ENCODE data around the gene FAM184A. TPM values are rescaled to one million over a fixed set of nuclear protein-coding genes. Genes with fewer than 3 reads are reported as not detected.

FAM184A gene
- total RNA-seq, 2 experiments from 2014 or later, result 7.4 to 8.3 TPM

DNA sequence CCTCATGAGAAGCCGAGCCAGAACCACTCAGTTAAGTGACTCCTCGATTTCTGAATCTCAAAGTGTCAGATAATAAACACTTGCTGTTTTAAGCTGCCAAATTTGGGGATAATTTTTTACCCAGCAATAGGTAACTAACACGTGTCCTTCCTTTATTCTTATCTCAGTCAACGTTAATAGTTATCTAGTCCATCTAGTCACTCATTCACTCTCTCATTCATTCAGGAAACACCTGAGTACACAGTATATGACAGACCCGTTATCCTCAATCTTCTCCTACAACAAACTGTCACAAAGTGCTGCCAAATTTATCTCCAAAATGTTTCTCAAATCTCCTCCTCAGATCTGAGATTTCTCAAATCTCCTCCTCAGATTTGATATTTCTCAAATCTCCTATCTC is 13.1 kb downstream of the FAM184A start:
- Mint-ChIP-seq H3K9me3 (no peaks in the 10 kb centered on the region), H3K36me3 (ENCODE audit: low read depth) (no peaks in the 10 kb centered on the region), H3K4me3 (no peak overlapping the region), H3K27me3 (no peaks in the 10 kb centered on the region), H3K27ac (no peak overlapping the region), H3K4me1 (no peaks in the 10 kb centered on the region)
- no peak for DNase-seq
- ChIA-PET CTCF (interaction anchor here (0.7 kb wide), 1 partner anchor 13 kb away, joined by 3 read pairs; no protein-coding TSS in a partner anchor), POLR2A (no interaction called here)

DNA sequence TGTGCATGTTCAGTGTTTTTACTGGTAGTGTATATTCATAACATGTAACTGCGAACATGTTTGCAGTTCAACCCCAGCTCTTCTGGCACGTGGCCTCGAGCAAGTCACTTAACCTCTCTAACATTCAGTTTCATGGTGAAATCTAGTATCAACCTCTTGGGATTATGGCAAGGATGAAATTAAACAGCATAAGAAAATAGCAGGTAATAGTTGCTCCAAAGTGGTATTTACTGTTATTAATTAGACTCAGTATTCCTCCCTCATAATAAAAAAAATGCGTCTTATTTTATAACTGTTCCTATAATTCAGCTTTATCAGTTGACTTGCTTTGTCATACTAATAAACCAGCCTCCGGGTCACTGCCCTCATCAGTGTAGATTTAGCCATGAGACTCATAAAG is 15.0 kb downstream of the FAM184A start:
- H3K36me3 Mint-ChIP-seq (ENCODE audit: low read depth), result no peaks in the 10 kb centered on the region
- ChIA-PET POLR2A (no interaction called here), CTCF (interaction anchor here (1.4 kb wide), 2 partner anchors 11 to 14 kb away, joined by 4 read pairs; no protein-coding TSS in a partner anchor)
- no peak overlapping the region for H3K27ac Mint-ChIP-seq
- no peaks in the 10 kb centered on the region for H3K9me3 Mint-ChIP-seq
- DNase-seq, result no peak
- no peak overlapping the region for H3K4me3 Mint-ChIP-seq
- no peaks in the 10 kb centered on the region for H3K27me3 Mint-ChIP-seq
- H3K4me1 Mint-ChIP-seq, result peaks cover 2% of the 10 kb centered on the region

DNA sequence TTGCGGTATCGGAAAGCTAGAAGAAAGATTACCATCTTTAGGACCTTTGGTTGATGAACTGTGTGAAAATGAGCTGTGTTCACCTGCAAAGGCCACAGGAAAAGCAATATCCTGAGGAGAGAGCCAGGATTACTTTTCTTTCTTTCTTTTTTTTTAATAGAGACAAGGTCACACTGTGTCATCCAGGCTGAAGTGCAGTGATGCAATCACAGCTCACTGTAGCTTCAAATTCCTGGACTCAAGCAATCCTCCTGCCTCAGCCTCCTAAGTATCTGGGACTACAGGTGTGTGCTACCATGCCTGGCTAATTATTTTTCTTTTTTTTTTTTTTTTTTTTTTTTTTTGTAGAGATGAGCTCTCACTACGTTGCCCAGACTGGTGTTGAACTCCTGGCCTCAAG is 17.2 kb downstream of the FAM184A start:
- ChIA-PET POLR2A (no interaction called here), CTCF (interaction anchor here (1.0 to 1.4 kb wide), 3 partner anchors 9 to 33 kb away, joined by 3 to 4 read pairs (median 3); no protein-coding TSS in a partner anchor)
- H3K36me3 Mint-ChIP-seq (ENCODE audit: low read depth), result no peaks in the 10 kb centered on the region
- H3K27ac Mint-ChIP-seq, result no peak overlapping the region
- H3K4me3 Mint-ChIP-seq, result no peak overlapping the region
- no peaks in the 10 kb centered on the region for H3K9me3 Mint-ChIP-seq
- peaks cover 2% of the 10 kb centered on the region for H3K4me1 Mint-ChIP-seq
- no peak for DNase-seq
- H3K27me3 Mint-ChIP-seq, result no peaks in the 10 kb centered on the region

DNA sequence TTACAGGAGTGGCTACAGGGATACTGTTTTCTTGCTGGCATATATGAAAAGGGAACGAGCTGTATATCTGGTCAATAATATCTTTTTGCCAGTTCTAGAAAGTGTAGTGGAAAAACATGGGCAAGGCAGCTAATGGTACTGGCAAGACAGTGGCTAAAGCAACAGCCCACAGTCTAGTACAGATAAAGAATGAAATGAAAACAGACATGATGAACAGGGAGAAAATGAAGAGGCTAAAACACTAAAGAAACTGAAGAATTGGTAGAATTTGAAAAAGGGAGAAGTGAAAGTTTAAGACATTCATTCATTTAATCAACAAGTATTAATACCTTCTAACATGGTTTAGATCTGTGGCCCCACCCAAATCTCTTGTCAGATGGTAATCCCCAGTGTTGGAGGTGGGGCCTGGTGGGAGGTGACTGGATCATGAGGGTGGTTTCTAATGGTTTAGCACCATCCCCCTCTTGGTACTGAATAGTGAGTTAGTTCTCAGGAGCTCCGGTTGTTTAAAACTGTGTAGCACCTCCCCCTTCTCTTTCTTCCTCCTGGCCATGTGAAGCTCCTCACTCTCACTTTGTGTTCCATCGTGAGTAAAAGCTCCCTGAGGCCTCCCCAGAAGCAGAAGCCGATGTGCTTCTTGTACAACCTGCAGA is 18.1 kb downstream of the FAM184A start:
- ChIA-PET CTCF (interaction anchor here (1.0 to 1.4 kb wide), 3 partner anchors 8 to 34 kb away, joined by 3 to 4 read pairs (median 3); no protein-coding TSS in a partner anchor), POLR2A (no interaction called here)
- DNase-seq, result no peak
- Mint-ChIP-seq H3K4me3 (no peak overlapping the region), H3K27me3 (no peaks in the 10 kb centered on the region), H3K27ac (no peak overlapping the region), H3K36me3 (ENCODE audit: low read depth) (no peaks in the 10 kb centered on the region), H3K4me1 (peaks cover 2% of the 10 kb centered on the region), H3K9me3 (peaks cover 2% of the 10 kb centered on the region)

DNA sequence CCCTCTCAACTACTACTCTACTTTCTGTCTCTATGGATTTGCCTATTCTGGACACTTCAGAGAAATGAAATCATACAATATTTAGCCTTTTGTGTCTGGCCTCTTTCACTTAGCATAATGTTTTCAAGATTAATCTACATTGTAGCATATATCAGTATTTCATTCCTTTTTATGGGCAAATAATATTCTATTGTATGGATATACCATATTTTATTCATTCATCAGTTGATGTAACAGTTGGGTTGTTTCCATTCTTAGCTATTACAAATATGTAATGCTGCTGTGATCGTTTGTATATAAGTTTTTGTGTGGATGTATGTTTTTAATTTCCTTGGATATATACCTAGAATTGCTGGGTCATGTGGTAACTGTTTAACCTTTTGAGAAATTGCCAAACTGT is 23.4 kb downstream of the FAM184A start:
- no peak for DNase-seq
- Mint-ChIP-seq H3K4me1 (peaks cover 17% of the 10 kb centered on the region), H3K36me3 (ENCODE audit: low read depth) (peaks cover 4% of the 10 kb centered on the region), H3K27me3 (no peaks in the 10 kb centered on the region), H3K27ac (no peak overlapping the region), H3K4me3 (no peak overlapping the region), H3K9me3 (peaks cover 6% of the 10 kb centered on the region)
- ChIA-PET CTCF (no interaction called here), POLR2A (no interaction called here)

DNA sequence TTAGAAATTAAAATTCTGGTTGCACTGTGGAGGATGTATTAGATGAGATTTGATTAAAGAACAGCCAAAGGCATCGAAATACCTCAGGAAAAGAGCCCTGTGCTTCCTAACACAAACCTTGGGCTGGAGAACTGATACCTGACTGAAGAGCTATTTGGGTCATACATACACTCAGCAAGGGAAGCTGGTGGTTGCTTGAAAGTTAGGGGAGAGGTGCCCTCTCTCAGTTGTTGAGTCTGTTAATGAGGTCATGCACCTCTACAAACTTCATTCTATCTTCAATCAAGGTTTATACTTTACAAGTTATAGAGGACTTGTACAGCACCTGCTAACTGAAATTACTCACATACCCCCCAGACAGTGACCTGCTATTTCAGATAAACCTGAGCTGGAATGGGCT is 25.5 kb downstream of the FAM184A start:
- H3K9me3 Mint-ChIP-seq, result peaks cover 11% of the 10 kb centered on the region
- POLR2A ChIA-PET, result no interaction called here
- H3K27me3 Mint-ChIP-seq, result no peaks in the 10 kb centered on the region
- H3K36me3 Mint-ChIP-seq (ENCODE audit: low read depth), result peaks cover 4% of the 10 kb centered on the region
- H3K4me3 Mint-ChIP-seq, result no peak overlapping the region
- CTCF ChIA-PET, result interaction anchor here (1.3 kb wide), 1 partner anchor 23 kb away, joined by 4 read pairs; no protein-coding TSS in a partner anchor
- H3K27ac Mint-ChIP-seq, result no peak overlapping the region
- peaks cover 17% of the 10 kb centered on the region for H3K4me1 Mint-ChIP-seq
- DNase-seq, result no peak

DNA sequence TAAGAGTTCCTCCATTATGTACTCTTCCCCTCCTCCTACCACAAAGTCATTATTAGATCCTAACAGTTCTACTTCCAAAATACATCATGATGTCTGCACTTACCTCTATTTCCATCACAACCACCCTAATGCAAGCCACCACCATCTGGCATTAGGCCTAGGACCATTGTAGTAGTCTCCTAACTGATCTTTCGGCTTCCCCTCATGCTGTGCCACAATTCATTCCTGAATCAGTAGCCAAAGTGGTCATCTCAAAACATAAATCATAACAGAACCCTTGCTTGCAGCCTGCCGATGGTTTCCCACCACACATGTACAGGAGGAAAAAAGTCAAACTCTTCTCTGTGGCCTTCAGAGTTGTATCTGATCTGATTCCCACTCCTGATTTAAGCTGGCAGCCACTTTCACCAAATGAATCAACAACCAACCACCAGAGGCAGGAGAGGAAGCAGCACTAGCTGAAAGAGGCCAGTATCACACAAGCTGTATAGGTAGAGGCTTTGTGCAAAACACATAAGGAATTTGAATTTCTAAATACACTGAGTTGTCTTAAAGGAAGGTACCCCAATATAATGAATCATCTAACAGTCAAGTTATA is 26.1 kb downstream of the FAM184A start:
- ChIA-PET POLR2A (no interaction called here), CTCF (interaction anchor here (0.8 to 1.3 kb wide), 2 partner anchors 9 to 24 kb away, joined by 4 read pairs; no protein-coding TSS in a partner anchor)
- Mint-ChIP-seq H3K36me3 (ENCODE audit: low read depth) (peaks cover 4% of the 10 kb centered on the region), H3K4me1 (peaks cover 17% of the 10 kb centered on the region), H3K9me3 (peaks cover 13% of the 10 kb centered on the region), H3K27ac (no peak overlapping the region), H3K27me3 (no peaks in the 10 kb centered on the region), H3K4me3 (no peak overlapping the region)
- peak; percentile 12 for DNase-seq

DNA sequence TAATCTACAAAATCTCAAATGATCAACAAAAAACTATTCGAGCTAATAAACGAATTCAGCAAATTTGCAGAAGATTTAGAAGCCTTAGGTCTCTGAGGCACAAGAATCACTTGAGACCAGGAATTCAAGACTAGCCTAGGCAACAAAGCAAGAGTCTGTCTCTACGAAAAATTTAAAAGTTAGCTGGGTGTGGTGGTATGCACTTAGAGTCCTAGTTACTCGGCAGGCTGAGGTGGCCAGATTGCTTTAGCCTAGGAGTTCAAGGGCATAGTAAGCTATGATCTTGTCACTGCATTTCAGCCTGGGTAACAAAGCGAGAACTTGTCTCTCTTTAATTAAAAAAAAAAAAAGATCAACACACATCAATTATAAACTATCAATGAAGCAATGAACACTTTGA is 34.2 kb downstream of the FAM184A start:
- Mint-ChIP-seq H3K36me3 (ENCODE audit: low read depth) (no peaks in the 10 kb centered on the region), H3K27me3 (no peaks in the 10 kb centered on the region)
- POLR2A ChIA-PET, result no interaction called here

DNA sequence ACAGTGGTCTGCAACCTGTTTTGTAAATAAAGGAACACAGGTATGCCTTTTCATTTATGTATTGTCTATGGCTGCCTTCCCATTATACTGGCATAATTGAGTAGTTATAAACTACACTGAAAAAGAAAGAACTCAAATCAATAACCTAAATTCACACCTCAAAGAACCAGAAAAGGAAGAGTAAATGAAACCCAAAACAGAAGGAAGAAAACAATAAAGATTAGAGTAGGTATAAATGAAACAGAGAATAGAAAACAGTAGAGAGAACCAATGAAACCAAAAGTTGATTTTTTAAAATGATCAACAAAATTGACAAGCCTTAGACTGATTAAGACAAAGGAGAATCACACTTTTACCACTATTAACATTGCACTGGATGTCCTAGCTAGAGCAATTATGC is 34.7 kb downstream of the FAM184A start:
- H3K4me3 Mint-ChIP-seq, result no peak overlapping the region
- CTCF ChIA-PET, result interaction anchor here (0.7 kb wide), 1 partner anchor 17 kb away, joined by 3 read pairs; no protein-coding TSS in a partner anchor

More for the DNA sequence above, 34.2 kb downstream of the FAM184A start:
- Mint-ChIP-seq H3K4me1 (peaks cover 12% of the 10 kb centered on the region), H3K9me3 (peaks cover 9% of the 10 kb centered on the region), H3K27ac (no peak overlapping the region), H3K4me3 (no peak overlapping the region)
- no peak for DNase-seq
- CTCF ChIA-PET, result interaction anchor here (1.1 kb wide), 1 partner anchor 12 kb away, joined by 3 read pairs; no protein-coding TSS in a partner anchor

DNA sequence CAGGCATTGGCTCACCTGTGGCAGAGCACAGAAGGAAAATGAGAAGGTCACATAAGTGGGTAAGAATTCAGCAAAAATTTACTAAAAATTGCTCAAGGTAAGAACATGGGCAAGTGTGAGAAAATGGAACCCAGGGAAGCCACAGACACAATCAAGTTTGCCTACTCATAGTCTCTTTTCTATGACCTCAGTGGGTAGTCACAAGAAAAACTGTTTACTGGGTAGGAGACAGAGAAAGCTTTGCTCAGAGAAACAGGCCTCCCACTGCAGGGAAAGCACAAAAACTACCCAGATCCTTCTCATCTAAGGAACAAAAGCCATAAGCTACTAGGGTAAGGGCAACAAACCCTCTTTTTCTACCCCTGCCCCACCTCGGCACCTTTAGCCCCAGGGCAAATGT is 35.2 kb downstream of the FAM184A start:
- Mint-ChIP-seq H3K4me3 (no peak overlapping the region), H3K9me3 (peaks cover 4% of the 10 kb centered on the region), H3K27me3 (no peaks in the 10 kb centered on the region), H3K4me1 (peaks cover 12% of the 10 kb centered on the region), H3K27ac (no peak overlapping the region), H3K36me3 (ENCODE audit: low read depth) (no peaks in the 10 kb centered on the region)
- ChIA-PET POLR2A (no interaction called here), CTCF (interaction anchor here (0.7 kb wide), 1 partner anchor 17 kb away, joined by 3 read pairs; no protein-coding TSS in a partner anchor)
- DNase-seq, result no peak

More for the DNA sequence above, 34.7 kb downstream of the FAM184A start:
- Mint-ChIP-seq H3K27me3 (no peaks in the 10 kb centered on the region), H3K36me3 (ENCODE audit: low read depth) (no peaks in the 10 kb centered on the region), H3K9me3 (peaks cover 9% of the 10 kb centered on the region), H3K27ac (no peak overlapping the region), H3K4me1 (peaks cover 12% of the 10 kb centered on the region)
- POLR2A ChIA-PET, result no interaction called here
- DNase-seq, result no peak

DNA sequence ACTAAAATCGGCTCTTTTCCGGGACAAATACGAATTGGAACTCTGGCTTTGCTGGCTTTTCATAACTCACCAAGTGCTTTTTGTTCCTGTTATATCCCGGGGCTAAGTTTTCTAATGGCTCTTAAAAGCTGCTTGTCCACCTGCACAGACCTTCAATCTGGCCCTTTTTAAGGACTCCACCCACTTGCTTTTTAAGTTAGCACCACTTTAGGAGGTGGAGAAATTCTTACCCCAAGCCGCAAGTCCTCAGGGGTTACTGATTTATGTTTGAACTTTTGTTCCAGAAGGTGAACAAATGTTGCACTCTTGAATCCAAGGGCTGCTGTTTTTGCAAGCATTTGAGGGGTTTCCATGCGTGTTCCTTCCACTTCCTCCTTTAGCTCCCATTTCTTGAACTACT is 37.8 kb downstream of the FAM184A start:
- ChIA-PET CTCF (interaction anchor here (1.0 kb wide), 1 partner anchor 13 kb away, joined by 4 read pairs; no protein-coding TSS in a partner anchor), POLR2A (no interaction called here)
- Mint-ChIP-seq H3K36me3 (ENCODE audit: low read depth) (no peaks in the 10 kb centered on the region), H3K4me3 (no peak overlapping the region), H3K4me1 (peaks cover 12% of the 10 kb centered on the region), H3K27ac (no peak overlapping the region), H3K27me3 (no peaks in the 10 kb centered on the region), H3K9me3 (no peaks in the 10 kb centered on the region)
- DNase-seq, result no peak

DNA sequence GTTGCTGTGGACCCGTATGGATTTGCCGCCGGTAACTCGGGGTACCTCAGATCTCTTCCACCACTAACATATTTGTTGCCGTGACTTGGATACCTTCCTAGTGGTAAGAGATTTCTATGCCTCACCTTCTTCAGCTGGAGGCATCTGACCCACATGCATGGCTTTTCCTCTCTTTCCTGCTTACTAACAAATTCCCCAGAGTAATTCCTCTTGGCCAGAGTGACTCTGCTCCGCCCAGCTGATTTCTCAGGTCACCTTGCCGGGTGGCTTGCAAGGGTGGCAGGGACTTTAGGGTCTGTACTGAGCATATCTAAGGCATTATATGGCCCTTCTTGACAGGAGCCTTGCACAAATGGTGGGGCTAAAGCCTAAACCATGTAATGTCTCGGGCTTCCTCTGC is 38.2 kb downstream of the FAM184A start:
- Mint-ChIP-seq H3K4me3 (no peak overlapping the region), H3K36me3 (ENCODE audit: low read depth) (no peaks in the 10 kb centered on the region), H3K27ac (no peak overlapping the region), H3K27me3 (no peaks in the 10 kb centered on the region), H3K9me3 (no peaks in the 10 kb centered on the region), H3K4me1 (peaks cover 12% of the 10 kb centered on the region)
- CTCF ChIA-PET, result interaction anchor here (1.0 kb wide), 1 partner anchor 13 kb away, joined by 4 read pairs; no protein-coding TSS in a partner anchor
- DNase-seq, result no peak
- POLR2A ChIA-PET, result no interaction called here

DNA sequence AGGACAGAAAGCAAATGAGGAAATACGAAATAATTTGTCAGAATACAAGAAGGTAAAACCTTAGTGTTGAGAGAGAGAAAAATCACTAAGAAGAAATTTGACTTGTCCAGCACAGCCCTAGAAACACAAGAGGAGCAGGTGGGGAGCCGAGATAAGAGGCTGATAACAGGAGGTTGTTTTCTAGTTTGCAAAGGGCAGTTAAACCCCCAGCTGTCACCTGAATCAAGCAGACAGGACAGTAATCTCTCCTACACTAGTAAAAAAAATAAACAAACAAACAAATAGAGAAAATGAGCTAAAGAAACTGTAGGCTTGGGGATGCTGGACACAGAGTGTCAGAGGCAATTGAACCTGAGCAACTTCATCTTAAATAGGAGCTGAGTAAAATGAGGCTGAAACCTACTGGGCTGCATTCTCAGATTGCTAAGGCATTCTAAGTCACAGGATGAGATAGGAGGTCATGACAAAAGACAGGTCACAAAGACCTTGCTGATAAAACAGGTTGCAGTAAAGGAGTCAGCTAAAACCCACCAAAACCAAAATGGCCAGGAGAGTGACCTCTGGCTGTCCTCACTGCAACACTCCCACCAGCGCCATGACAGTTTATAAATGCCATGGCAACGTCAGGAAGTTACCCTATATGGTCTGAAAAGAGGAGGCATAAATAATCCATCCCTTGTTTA is 40.4 kb downstream of the FAM184A start:
- H3K4me1 Mint-ChIP-seq, result peaks cover 1% of the 10 kb centered on the region
- no peak for DNase-seq
- no peak overlapping the region for H3K4me3 Mint-ChIP-seq
- ChIA-PET POLR2A (no interaction called here), CTCF (no interaction called here)
- no peaks in the 10 kb centered on the region for H3K36me3 Mint-ChIP-seq (ENCODE audit: low read depth)
- no peak overlapping the region for H3K27ac Mint-ChIP-seq
- H3K9me3 Mint-ChIP-seq, result no peaks in the 10 kb centered on the region
- H3K27me3 Mint-ChIP-seq, result no peaks in the 10 kb centered on the region

Measured in activated CD4-positive, alpha-beta T cell treated with anti-CD3 and anti-CD28 coated beads, Interleukin-2, amount 10 ng/mL, durations not matched to agents 7 days and 5 days (primary cell).